HEK293 (cell line): ENCODE data around the gene OCSTAMP.

Source experiments
- CTCF ChIA-PET: fragments of 350-600 bp; formaldehyde crosslinking; extraction: SDS; loops from one replicate; lab custom pipeline; 2021; ENCODE audit warnings: antibody characterized with exemption; lab: Yijun Ruan, JAX
- POLR2A ChIA-PET: fragments of 300-600 bp; formaldehyde crosslinking; extraction: SDS; loops from one replicate; lab custom pipeline; 2020; ENCODE audit warnings: antibody characterized with exemption, inconsistent platforms; lab: Yijun Ruan, JAX
- H3K27ac ChIP-seq: fragments of 200-500 bp; sonication (Bioruptor generic); 2 replicates; pipeline ENCODE4 v1.5.1; 2014; ENCODE audit warnings: low read depth, low read length, control low read depth, inconsistent platforms; ENCODE audit errors: extremely low read depth
- H3K36me3 ChIP-seq, 2 experiments: fragments of 200-500 bp in 1 of 2; sonication (Bioruptor generic) in 1 of 2; 1 replicate in 1 of 2; 2 replicates in 1 of 2; pipeline ENCODE4 v1.5.1; 2014 to 2017; ENCODE audit warnings: inconsistent platforms in 2 of 2, low read length in 2 of 2; ENCODE audit not compliant: control insufficient read depth in 2 of 2, insufficient read depth in 1 of 2
- H3K4me1 ChIP-seq: fragments of 200-500 bp; sonication (Bioruptor generic); 2 replicates; pipeline ENCODE4 v1.5.1; 2014; ENCODE audit warnings: mild to moderate bottlenecking, low read length, inconsistent platforms; ENCODE audit not compliant: control insufficient read depth, insufficient read depth
- H3K4me3 ChIP-seq: 2 replicates; pipeline ENCODE4 v1.5.1; 2011; ENCODE audit warnings: low read depth, mild to moderate bottlenecking, control low read depth, low read length, moderate library complexity
- H3K9me3 ChIP-seq: fragments of 200-500 bp; sonication (Bioruptor generic); 2 replicates; pipeline ENCODE4 v1.5.1; 2014; ENCODE audit warnings: low read depth, low read length, inconsistent platforms; ENCODE audit not compliant: control insufficient read depth, insufficient read depth
- GFI1B ChIP-seq: fragments of 450-650 bp; formaldehyde crosslinking; IDR thresholded peaks from 2 replicates; pipeline ENCODE4 v1.5.1; 2016; ENCODE audit warnings: missing biosample characterization, missing genetic modification characterization
- KLF10 ChIP-seq: fragments of 450-650 bp; IDR thresholded peaks from 2 replicates; pipeline ENCODE4 v1.5.1; 2018; ENCODE audit warnings: missing biosample characterization, mild to moderate bottlenecking, missing genetic modification characterization
- OVOL3 ChIP-seq: fragments of 450-650 bp; formaldehyde crosslinking; IDR thresholded peaks from 2 replicates; pipeline ENCODE4 v1.5.1; 2016; ENCODE audit warnings: missing biosample characterization, missing genetic modification characterization
- ZNF184 ChIP-seq: fragments of 450-650 bp; IDR thresholded peaks from 2 replicates; pipeline ENCODE4 v1.5.1; 2018; ENCODE audit warnings: missing biosample characterization, mild to moderate bottlenecking, missing genetic modification characterization
- ZNF202 ChIP-seq: fragments of 450-650 bp; formaldehyde crosslinking; IDR thresholded peaks from 2 replicates; pipeline ENCODE4 v1.5.1; 2016; ENCODE audit warnings: missing biosample characterization, missing genetic modification characterization, borderline replicate concordance
- ZNF292 ChIP-seq: fragments of 450-650 bp; formaldehyde crosslinking; IDR thresholded peaks from 2 replicates; pipeline ENCODE4 v1.5.1; 2016; ENCODE audit warnings: low read depth, missing biosample characterization, missing genetic modification characterization, borderline replicate concordance
- ZNF335 ChIP-seq: fragments of 450-650 bp; formaldehyde crosslinking; conservative IDR thresholded peaks from 2 replicates; pipeline ENCODE4 v1.5.1; 2016; ENCODE audit warnings: missing biosample characterization, missing genetic modification characterization
- ZNF530 ChIP-seq: fragments of 450-650 bp; formaldehyde crosslinking; IDR thresholded peaks from 2 replicates; pipeline ENCODE4 v1.5.1; 2016; ENCODE audit warnings: low read depth, missing biosample characterization, missing genetic modification characterization
- ZNF670 ChIP-seq: fragments of 450-650 bp; formaldehyde crosslinking; IDR thresholded peaks from 2 replicates; pipeline ENCODE4 v1.5.1; 2016; ENCODE audit warnings: missing biosample characterization, missing genetic modification characterization, low read depth
- TF ChIP-seq, protein P1 (sequence below): fragments of 450-650 bp; formaldehyde crosslinking; IDR thresholded peaks from 2 replicates; pipeline ENCODE4 v1.5.1; 2016; ENCODE audit warnings: missing biosample characterization, missing genetic modification characterization, borderline replicate concordance
- TF ChIP-seq, protein P2 (sequence below): fragments of 450-650 bp; formaldehyde crosslinking; IDR thresholded peaks from 2 replicates; pipeline ENCODE4 v1.5.1; 2016; ENCODE audit warnings: missing biosample characterization, missing genetic modification characterization
- TF ChIP-seq, protein P3 (sequence below): fragments of 450-650 bp; IDR thresholded peaks from 2 replicates; pipeline ENCODE4 v1.5.1; 2018; ENCODE audit warnings: missing biosample characterization, missing genetic modification characterization
- TF ChIP-seq, protein P4 (sequence below): fragments of 450-650 bp; formaldehyde crosslinking; IDR thresholded peaks from 2 replicates; pipeline ENCODE4 v1.5.1; 2017; ENCODE audit warnings: missing biosample characterization, missing genetic modification characterization
- TF ChIP-seq, protein P5 (sequence below): fragments of 450-650 bp; formaldehyde crosslinking; IDR thresholded peaks from 2 replicates; pipeline ENCODE4 v1.5.1; 2016; ENCODE audit warnings: missing biosample characterization, missing genetic modification characterization

The OCSTAMP gene

DNA sequence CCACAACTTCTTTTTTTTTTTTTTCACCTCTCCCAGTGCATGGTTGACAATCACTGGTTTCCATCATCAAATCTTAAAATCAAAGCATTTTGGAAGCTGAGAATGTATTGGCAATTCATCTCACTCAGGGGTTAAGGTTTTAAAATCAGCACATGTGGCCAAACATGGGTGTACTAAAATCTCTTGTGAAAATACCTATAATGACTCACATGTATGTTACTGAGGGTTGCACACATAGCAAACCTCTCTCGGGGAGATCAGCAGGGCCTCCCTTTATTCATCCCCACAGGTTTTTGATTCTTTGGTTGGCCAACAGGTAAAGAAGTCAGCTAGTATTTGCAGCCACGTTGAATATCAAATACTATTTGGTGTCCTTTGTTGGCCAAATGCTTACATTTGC is 44.3 kb upstream of the OCSTAMP start (continued):
- TF ChIP-seq, protein P1, sequence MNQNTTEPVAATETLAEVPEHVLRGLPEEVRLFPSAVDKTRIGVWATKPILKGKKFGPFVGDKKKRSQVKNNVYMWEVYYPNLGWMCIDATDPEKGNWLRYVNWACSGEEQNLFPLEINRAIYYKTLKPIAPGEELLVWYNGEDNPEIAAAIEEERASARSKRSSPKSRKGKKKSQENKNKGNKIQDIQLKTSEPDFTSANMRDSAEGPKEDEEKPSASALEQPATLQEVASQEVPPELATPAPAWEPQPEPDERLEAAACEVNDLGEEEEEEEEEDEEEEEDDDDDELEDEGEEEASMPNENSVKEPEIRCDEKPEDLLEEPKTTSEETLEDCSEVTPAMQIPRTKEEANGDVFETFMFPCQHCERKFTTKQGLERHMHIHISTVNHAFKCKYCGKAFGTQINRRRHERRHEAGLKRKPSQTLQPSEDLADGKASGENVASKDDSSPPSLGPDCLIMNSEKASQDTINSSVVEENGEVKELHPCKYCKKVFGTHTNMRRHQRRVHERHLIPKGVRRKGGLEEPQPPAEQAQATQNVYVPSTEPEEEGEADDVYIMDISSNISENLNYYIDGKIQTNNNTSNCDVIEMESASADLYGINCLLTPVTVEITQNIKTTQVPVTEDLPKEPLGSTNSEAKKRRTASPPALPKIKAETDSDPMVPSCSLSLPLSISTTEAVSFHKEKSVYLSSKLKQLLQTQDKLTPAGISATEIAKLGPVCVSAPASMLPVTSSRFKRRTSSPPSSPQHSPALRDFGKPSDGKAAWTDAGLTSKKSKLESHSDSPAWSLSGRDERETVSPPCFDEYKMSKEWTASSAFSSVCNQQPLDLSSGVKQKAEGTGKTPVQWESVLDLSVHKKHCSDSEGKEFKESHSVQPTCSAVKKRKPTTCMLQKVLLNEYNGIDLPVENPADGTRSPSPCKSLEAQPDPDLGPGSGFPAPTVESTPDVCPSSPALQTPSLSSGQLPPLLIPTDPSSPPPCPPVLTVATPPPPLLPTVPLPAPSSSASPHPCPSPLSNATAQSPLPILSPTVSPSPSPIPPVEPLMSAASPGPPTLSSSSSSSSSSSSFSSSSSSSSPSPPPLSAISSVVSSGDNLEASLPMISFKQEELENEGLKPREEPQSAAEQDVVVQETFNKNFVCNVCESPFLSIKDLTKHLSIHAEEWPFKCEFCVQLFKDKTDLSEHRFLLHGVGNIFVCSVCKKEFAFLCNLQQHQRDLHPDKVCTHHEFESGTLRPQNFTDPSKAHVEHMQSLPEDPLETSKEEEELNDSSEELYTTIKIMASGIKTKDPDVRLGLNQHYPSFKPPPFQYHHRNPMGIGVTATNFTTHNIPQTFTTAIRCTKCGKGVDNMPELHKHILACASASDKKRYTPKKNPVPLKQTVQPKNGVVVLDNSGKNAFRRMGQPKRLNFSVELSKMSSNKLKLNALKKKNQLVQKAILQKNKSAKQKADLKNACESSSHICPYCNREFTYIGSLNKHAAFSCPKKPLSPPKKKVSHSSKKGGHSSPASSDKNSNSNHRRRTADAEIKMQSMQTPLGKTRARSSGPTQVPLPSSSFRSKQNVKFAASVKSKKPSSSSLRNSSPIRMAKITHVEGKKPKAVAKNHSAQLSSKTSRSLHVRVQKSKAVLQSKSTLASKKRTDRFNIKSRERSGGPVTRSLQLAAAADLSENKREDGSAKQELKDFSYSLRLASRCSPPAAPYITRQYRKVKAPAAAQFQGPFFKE (tag by site-specific recombination), result no peak
- TF ChIP-seq KLF10 (no peak), ZNF202 (tag by site-specific recombination) (no peak)

DNA sequence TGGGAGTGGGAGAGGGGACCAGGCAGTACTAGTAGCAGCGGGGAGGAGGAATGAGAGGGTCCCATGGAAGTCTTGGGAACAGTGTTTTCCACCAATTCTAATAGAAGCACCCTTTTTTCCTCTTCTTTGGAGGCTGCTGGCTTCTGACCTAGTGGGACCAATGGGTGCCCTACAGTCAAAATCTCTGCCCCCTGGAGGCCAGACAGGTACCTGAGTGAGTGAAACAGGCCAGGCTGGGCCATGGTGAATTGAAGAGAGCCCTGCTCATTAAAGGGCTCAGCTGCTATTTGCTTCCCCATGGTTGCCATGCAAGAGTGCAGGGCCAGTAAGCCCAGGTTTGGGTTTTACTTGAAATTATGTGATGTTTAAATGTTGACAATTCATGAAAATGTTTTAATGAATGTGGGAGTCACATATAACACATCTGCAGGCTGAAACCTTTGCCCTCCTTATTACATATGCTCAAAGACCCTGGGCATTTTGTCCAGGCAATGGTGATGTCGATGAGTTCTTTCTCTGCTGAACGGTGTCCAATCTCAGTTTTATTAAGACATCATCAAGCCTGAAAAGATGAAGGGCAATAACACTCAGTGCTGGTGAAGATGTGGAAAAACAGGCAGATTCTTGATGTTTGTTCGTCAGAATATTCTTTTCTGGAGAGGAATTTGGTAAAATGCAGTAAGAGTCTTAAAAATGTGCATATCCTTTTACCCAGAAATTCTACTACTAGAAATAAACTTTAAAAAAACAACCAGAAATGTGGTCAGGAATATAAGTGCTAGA is 42.3 kb upstream of the OCSTAMP start:
- no peaks in the 10 kb centered on the region for H3K9me3 ChIP-seq
- no peaks in the 10 kb centered on the region for H3K4me1 ChIP-seq
- ChIA-PET POLR2A (no interaction called here), CTCF (interaction anchor here (0.6 to 0.7 kb wide), 2 partner anchors 533 to 627 kb away, joined by 3 to 4 read pairs; no protein-coding TSS in a partner anchor)
- no peaks in the 10 kb centered on the region for H3K36me3 ChIP-seq
- no peak for TF ChIP-seq ZNF202 (tag by site-specific recombination)
- TF ChIP-seq ZNF184 (tag by site-specific recombination), result peak; percentile 89
- no peak overlapping the region for H3K4me3 ChIP-seq
- H3K27ac ChIP-seq, result no peak overlapping the region

DNA sequence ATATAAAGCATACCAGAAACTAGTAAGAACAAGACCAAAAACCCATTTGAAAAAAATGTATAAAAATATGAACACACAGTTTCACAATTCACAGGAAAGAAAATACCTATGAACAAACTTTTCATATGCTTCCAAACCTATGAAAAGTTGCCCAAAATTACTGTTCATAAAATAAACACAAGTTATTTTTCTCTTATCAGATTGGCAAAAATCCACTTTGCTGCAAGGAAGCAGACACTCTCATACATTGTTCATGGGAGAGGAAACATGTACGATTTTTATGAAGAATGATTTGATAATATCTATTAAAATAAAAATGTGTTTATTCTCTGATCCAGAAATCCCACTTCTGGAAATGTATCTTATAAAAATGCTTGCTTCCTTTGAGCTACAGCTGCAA is 40.0 kb upstream of the OCSTAMP start:
- no peaks in the 10 kb centered on the region for H3K9me3 ChIP-seq
- H3K4me3 ChIP-seq, result no peak overlapping the region
- H3K27ac ChIP-seq, result no peak overlapping the region
- H3K4me1 ChIP-seq, result no peaks in the 10 kb centered on the region
- CTCF ChIA-PET, result interaction anchor here (0.5 kb wide), 1 partner anchor 12 kb away, joined by 3 read pairs; no protein-coding TSS in a partner anchor
- H3K36me3 ChIP-seq, result no peaks in the 10 kb centered on the region
- POLR2A ChIA-PET, result no interaction called here
- TF ChIP-seq ZNF530 (tag by site-specific recombination) (no peak), ZNF292 (tag by site-specific recombination) (no peak), ZNF670 (tag by site-specific recombination) (no peak), ZNF335 (tag by site-specific recombination) (no peak), OVOL3 (no peak), GFI1B (no peak)
- TF ChIP-seq, protein P2, sequence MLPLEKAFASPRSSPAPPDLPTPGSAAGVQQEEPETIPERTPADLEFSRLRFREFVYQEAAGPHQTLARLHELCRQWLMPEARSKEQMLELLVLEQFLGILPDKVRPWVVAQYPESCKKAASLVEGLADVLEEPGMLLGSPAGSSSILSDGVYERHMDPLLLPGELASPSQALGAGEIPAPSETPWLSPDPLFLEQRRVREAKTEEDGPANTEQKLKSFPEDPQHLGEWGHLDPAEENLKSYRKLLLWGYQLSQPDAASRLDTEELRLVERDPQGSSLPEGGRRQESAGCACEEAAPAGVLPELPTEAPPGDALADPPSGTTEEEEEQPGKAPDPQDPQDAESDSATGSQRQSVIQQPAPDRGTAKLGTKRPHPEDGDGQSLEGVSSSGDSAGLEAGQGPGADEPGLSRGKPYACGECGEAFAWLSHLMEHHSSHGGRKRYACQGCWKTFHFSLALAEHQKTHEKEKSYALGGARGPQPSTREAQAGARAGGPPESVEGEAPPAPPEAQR (tag by site-specific recombination), result no peak
- TF ChIP-seq, protein P3, sequence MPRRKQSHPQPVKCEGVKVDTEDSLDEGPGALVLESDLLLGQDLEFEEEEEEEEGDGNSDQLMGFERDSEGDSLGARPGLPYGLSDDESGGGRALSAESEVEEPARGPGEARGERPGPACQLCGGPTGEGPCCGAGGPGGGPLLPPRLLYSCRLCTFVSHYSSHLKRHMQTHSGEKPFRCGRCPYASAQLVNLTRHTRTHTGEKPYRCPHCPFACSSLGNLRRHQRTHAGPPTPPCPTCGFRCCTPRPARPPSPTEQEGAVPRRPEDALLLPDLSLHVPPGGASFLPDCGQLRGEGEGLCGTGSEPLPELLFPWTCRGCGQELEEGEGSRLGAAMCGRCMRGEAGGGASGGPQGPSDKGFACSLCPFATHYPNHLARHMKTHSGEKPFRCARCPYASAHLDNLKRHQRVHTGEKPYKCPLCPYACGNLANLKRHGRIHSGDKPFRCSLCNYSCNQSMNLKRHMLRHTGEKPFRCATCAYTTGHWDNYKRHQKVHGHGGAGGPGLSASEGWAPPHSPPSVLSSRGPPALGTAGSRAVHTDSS, result no peak
- TF ChIP-seq, protein P4, sequence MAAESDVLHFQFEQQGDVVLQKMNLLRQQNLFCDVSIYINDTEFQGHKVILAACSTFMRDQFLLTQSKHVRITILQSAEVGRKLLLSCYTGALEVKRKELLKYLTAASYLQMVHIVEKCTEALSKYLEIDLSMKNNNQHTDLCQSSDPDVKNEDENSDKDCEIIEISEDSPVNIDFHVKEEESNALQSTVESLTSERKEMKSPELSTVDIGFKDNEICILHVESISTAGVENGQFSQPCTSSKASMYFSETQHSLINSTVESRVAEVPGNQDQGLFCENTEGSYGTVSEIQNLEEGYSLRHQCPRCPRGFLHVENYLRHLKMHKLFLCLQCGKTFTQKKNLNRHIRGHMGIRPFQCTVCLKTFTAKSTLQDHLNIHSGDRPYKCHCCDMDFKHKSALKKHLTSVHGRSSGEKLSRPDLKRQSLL (tag by site-specific recombination), result no peak
- TF ChIP-seq, protein P5, sequence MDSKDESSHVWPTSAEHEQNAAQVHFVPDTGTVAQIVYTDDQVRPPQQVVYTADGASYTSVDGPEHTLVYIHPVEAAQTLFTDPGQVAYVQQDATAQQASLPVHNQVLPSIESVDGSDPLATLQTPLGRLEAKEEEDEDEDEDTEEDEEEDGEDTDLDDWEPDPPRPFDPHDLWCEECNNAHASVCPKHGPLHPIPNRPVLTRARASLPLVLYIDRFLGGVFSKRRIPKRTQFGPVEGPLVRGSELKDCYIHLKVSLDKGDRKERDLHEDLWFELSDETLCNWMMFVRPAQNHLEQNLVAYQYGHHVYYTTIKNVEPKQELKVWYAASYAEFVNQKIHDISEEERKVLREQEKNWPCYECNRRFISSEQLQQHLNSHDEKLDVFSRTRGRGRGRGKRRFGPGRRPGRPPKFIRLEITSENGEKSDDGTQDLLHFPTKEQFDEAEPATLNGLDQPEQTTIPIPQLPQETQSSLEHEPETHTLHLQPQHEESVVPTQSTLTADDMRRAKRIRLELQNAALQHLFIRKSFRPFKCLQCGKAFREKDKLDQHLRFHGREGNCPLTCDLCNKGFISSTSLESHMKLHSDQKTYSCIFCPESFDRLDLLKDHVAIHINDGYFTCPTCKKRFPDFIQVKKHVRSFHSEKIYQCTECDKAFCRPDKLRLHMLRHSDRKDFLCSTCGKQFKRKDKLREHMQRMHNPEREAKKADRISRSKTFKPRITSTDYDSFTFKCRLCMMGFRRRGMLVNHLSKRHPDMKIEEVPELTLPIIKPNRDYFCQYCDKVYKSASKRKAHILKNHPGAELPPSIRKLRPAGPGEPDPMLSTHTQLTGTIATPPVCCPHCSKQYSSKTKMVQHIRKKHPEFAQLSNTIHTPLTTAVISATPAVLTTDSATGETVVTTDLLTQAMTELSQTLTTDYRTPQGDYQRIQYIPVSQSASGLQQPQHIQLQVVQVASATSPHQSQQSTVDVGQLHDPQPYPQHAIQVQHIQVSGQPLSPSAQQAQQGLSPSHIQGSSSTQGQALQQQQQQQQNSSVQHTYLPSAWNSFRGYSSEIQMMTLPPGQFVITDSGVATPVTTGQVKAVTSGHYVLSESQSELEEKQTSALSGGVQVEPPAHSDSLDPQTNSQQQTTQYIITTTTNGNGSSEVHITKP (tag by site-specific recombination), result no peak
